A673 (cell line): ENCODE results near the gene DNAH9.

Experiments
- EZH2 ChIP-seq: fragments of 200-600 bp; sonication (generic); IDR thresholded peaks from 2 replicates; pipeline ENCODE4 v1.6.1; 2017; ENCODE audit warnings: borderline replicate concordance, low read depth, mild to moderate bottlenecking, mixed read lengths, antibody characterized with exemption, low read length; ENCODE audit not compliant: poor library complexity, severe bottlenecking
- TF ChIP-seq, protein P1 (sequence below): fragments of 300-800, 200-600 bp; sonication (generic); conservative IDR thresholded peaks from 2 replicates; pipeline ENCODE4 v1.5.1; 2017; ENCODE audit warnings: low read depth, mild to moderate bottlenecking, antibody characterized with exemption, low read length, moderate library complexity, mixed read lengths

DNA sequence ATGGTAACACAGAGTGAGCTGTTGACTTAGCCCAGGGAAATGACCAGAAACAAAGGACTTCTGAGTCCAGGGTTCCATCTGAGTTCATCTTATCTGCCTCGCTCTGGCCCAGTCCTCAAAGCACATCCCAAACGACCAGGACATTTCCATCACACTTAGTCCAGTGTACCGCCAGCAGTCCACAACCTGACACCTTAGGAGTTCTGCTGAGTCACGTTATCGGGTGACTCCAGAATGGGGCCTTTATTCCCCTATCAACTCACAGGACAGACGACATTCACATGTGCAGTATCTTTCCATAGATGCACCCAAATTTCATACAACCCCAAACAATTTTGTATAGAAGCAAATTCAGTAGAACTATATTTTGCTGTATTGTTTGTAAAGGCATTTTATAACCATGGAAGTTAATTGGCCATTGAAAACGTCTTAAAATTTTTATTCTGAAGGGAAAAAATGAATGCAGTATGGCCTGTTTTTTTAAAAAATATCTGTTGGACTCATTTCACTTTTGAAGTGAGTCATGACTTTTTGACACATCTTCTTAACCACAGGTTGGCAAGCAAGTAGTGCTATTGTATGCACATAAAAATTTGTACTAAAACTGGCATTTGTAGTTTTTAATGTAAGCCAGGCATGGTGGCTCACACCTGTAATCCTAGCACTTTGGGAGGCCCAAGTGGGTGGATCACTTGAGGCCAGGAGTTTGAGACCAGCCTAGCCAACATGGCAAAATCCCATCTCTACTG is 352.7 kb downstream of the DNAH9 start:
- TF ChIP-seq, protein P1, sequence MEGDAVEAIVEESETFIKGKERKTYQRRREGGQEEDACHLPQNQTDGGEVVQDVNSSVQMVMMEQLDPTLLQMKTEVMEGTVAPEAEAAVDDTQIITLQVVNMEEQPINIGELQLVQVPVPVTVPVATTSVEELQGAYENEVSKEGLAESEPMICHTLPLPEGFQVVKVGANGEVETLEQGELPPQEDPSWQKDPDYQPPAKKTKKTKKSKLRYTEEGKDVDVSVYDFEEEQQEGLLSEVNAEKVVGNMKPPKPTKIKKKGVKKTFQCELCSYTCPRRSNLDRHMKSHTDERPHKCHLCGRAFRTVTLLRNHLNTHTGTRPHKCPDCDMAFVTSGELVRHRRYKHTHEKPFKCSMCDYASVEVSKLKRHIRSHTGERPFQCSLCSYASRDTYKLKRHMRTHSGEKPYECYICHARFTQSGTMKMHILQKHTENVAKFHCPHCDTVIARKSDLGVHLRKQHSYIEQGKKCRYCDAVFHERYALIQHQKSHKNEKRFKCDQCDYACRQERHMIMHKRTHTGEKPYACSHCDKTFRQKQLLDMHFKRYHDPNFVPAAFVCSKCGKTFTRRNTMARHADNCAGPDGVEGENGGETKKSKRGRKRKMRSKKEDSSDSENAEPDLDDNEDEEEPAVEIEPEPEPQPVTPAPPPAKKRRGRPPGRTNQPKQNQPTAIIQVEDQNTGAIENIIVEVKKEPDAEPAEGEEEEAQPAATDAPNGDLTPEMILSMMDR = no peak
- TF ChIP-seq EZH2 = no peak
